GM23338 (cell line): ENCODE results near the gene MEOX2. TPM values are rescaled to one million over a fixed set of nuclear protein-coding genes. Genes with fewer than 3 reads are reported as not detected.

ENCODE experiments used
- ATAC-seq: fragments of 200-7000 bp; cut with Tn5 transposase; 3 replicates; pipeline ENCODE4 v1.9.1; 2020
- DNase-seq: peaks from one replicate; pipeline ENCODE4 v3.0.0-alpha.2; 2015; ENCODE audit warnings: low spot score
- H2AFZ ChIP-seq: fragments of 200-600 bp; sonication (generic); 2 replicates; pipeline ENCODE4 v1.8.0; 2016; ENCODE audit warnings: antibody characterized with exemption, mild to moderate bottlenecking, moderate library complexity
- H3F3A ChIP-seq: fragments of 200-600 bp; sonication (generic); replicated peaks from 2 replicates; pipeline ENCODE4 v1.8.0; 2017; ENCODE audit warnings: antibody characterized with exemption, mixed run types, low read depth
- H3K27ac ChIP-seq: fragments of 200-600 bp; sonication (generic); 2 replicates; pipeline ENCODE4 v1.6.1; 2016; ENCODE audit warnings: low read depth
- H3K27me3 ChIP-seq: fragments of 200-600 bp; sonication (generic); 2 replicates; pipeline ENCODE4 v1.8.0; 2016; ENCODE audit warnings: mild to moderate bottlenecking, mixed run types, moderate library complexity; ENCODE audit not compliant: insufficient read depth
- H3K36me3 ChIP-seq: fragments of 200-600 bp; sonication (generic); 2 replicates; pipeline ENCODE4 v1.8.0; 2016; ENCODE audit warnings: mild to moderate bottlenecking; ENCODE audit not compliant: insufficient read depth
- H3K4me1 ChIP-seq: fragments of 200-600 bp; sonication (generic); 2 replicates; pipeline ENCODE4 v1.8.0; 2016; ENCODE audit warnings: mild to moderate bottlenecking, moderate library complexity; ENCODE audit not compliant: insufficient read depth
- H3K4me2 ChIP-seq: fragments of 200-600 bp; sonication (generic); 2 replicates; pipeline ENCODE4 v1.7.1; 2017; ENCODE audit warnings: mixed run types
- H3K4me3 ChIP-seq: fragments of 200-600 bp; sonication (generic); 2 replicates; pipeline ENCODE4 v1.6.1; 2016; ENCODE audit warnings: mixed run types
- H3K79me2 ChIP-seq: fragments of 200-600 bp; sonication (generic); replicated peaks from 2 replicates; pipeline ENCODE4 v1.8.0; 2017; ENCODE audit warnings: mild to moderate bottlenecking; ENCODE audit not compliant: insufficient read depth
- H3K9me2 ChIP-seq: fragments of 200-600 bp; sonication (generic); 2 replicates; pipeline ENCODE4 v1.8.0; 2017; ENCODE audit not compliant: insufficient read depth
- H4K20me1 ChIP-seq: fragments of 200-600 bp; sonication (generic); replicated peaks from 2 replicates; pipeline ENCODE4 v1.8.0; 2017; ENCODE audit warnings: mild to moderate bottlenecking; ENCODE audit not compliant: insufficient read depth
- H3K27ac Mint-ChIP-seq: 2 replicates; pipeline ENCODE4 v1.8.0; 2020; ENCODE audit warnings: inconsistent platforms, mild to moderate bottlenecking, moderate library complexity, mixed read lengths
- H3K27me3 Mint-ChIP-seq: 3 replicates; pipeline ENCODE4 v1.8.0; 2022; ENCODE audit warnings: low read depth, mild to moderate bottlenecking, moderate library complexity, mixed read lengths, inconsistent platforms; ENCODE audit not compliant: insufficient read depth, poor library complexity
- H3K36me3 Mint-ChIP-seq: 3 replicates; pipeline ENCODE4 v1.8.0; 2021; ENCODE audit warnings: low read depth, mild to moderate bottlenecking, inconsistent platforms, moderate library complexity, mixed read lengths
- H3K4me1 Mint-ChIP-seq: 3 replicates; pipeline ENCODE4 v1.8.0; 2020; ENCODE audit warnings: mild to moderate bottlenecking, inconsistent platforms, mixed read lengths
- H3K4me3 Mint-ChIP-seq: 3 replicates; pipeline ENCODE4 v1.8.0; 2021; ENCODE audit warnings: moderate library complexity, mild to moderate bottlenecking, inconsistent platforms, mixed read lengths
- H3K9me3 Mint-ChIP-seq: 3 replicates; pipeline ENCODE4 v1.8.0; 2020; ENCODE audit warnings: moderate library complexity, mild to moderate bottlenecking, inconsistent platforms, mixed read lengths
- CREB1 ChIP-seq: fragments of 250-450 bp; sonication (Bioruptor Pico); IDR thresholded peaks from 2 replicates; pipeline ENCODE4 v1.5.0; 2020; ENCODE audit warnings: low read depth, mild to moderate bottlenecking, moderate library complexity
- CTCF ChIP-seq, 2 experiments: fragments of 200-600 bp in 1 of 2; sonication (generic) in 1 of 2; conservative IDR thresholded peaks; 2 replicates each; pipeline versions ENCODE4 v1.5.1 to v1.6.1; 2016 to 2017; ENCODE audit warnings: antibody characterized with exemption in 2 of 2, low read depth in 2 of 2, mild to moderate bottlenecking in 2 of 2, moderate library complexity in 1 of 2
- ETS1 ChIP-seq: IDR thresholded peaks from 2 replicates; pipeline ENCODE4 v1.6.1; 2016; ENCODE audit warnings: antibody characterized with exemption
- NANOG ChIP-seq: IDR thresholded peaks from 2 replicates; pipeline ENCODE4 v1.6.1; 2016; ENCODE audit warnings: antibody characterized with exemption, borderline replicate concordance
- STAT1 ChIP-seq: IDR thresholded peaks from one replicate; pipeline ENCODE4 v1.6.1; 2016; ENCODE audit warnings: antibody characterized with exemption; ENCODE audit not compliant: unreplicated experiment
- ZNF114 ChIP-seq: fragments of 250-450 bp; sonication (Bioruptor Pico); IDR thresholded peaks from 2 replicates; pipeline ENCODE4 v1.5.0; 2020; ENCODE audit warnings: mild to moderate bottlenecking, moderate library complexity
- ZNF331 ChIP-seq: fragments of 250-450 bp; sonication (Bioruptor Pico); IDR thresholded peaks from 2 replicates; pipeline ENCODE4 v1.5.0; 2020; ENCODE audit warnings: low read depth, mild to moderate bottlenecking, moderate library complexity
- ZNF462 ChIP-seq: fragments of 250-450 bp; sonication (Bioruptor Pico); IDR thresholded peaks from 2 replicates; pipeline ENCODE4 v1.5.0; 2020; ENCODE audit warnings: mild to moderate bottlenecking, moderate library complexity
- polyA plus RNA-seq: library from polyadenylated mRNA; unstranded; fragments of >200 nt; fragmentation: Nextera tagmentation; extraction: Ambion mirVana; gene quantifications from 2 replicates; pipeline ENCODE4 v1.2.1, GENCODE V29; 2016
- total RNA-seq: library from RNA; depleted of rRNA; stranded (reverse); fragments of >200 nt; shearing (Covaris generic); gene quantifications from 2 replicates; pipeline ENCODE4 v1.2.3, GENCODE V29; 2014

Gene MEOX2
- total and polyA plus RNA-seq, 2 experiments from 2014 or later: 0.50 to 1.2 TPM

- Histone ChIP-seq H3K27me3 (no peaks in the 10 kb centered on the region), H3K27ac (no peak overlapping the region), H2AFZ (no peak overlapping the region), H3K9me2 (no peaks in the 10 kb centered on the region), H3K4me2 (no peak overlapping the region), H3F3A (no peaks in the 10 kb centered on the region), H4K20me1 (no peaks in the 10 kb centered on the region), H3K79me2 (no peaks in the 10 kb centered on the region), H3K36me3 (no peaks in the 10 kb centered on the region), H3K4me1 (no peaks in the 10 kb centered on the region), H3K4me3 (no peak overlapping the region)
- ATAC-seq (no peak), DNase-seq (no peak)
- Mint-ChIP-seq H3K36me3 (no peaks in the 10 kb centered on the region), H3K9me3 (no peaks in the 10 kb centered on the region; the same call in 2 of the 3 replicates), H3K4me3 (no peak overlapping the region), H3K27me3 (no peaks in the 10 kb centered on the region), H3K27ac (no peak overlapping the region), H3K4me1 (no peaks in the 10 kb centered on the region; the same call in 2 of the 3 replicates)
- no peak for TF ChIP-seq CTCF (conservative IDR thresholded peaks at IDR 0.05; ENCODE audit: low read depth in 2 of 2)
These were observed 119.4 kb downstream of the MEOX2 start for GRCh38 chr7:15567036-15567435.

GRCh38 chr7:15566476-15566875 is 120.0 kb downstream of the MEOX2 start:
- peaks cover 5% of the 10 kb centered on the region; the same call in 2 of the 3 replicates for H3K4me1 Mint-ChIP-seq
- TF ChIP-seq NANOG (no peak), STAT1 (no peak), ZNF331 (CRISPR knock-in tag) (no peak), CREB1 (CRISPR knock-in tag) (no peak)
- DNase-seq (no peak), ATAC-seq (no peak)
- Histone ChIP-seq H4K20me1 (no peaks in the 10 kb centered on the region), H3K9me2 (no peaks in the 10 kb centered on the region), H3K27ac (no peak overlapping the region), H3K4me3 (no peak overlapping the region), H3K36me3 (no peaks in the 10 kb centered on the region), H3K4me2 (no peak overlapping the region), H2AFZ (no peak overlapping the region), H3F3A (no peaks in the 10 kb centered on the region), H3K27me3 (no peaks in the 10 kb centered on the region), H3K4me1 (no peaks in the 10 kb centered on the region), H3K79me2 (no peaks in the 10 kb centered on the region)
- no peak overlapping the region for H3K27ac Mint-ChIP-seq
- no peaks in the 10 kb centered on the region for H3K36me3 Mint-ChIP-seq
- no peaks in the 10 kb centered on the region for H3K27me3 Mint-ChIP-seq
- no peak overlapping the region for H3K4me3 Mint-ChIP-seq
- H3K9me3 Mint-ChIP-seq: no peaks in the 10 kb centered on the region; the same call in 2 of the 3 replicates

- no peaks in the 10 kb centered on the region for H3K9me3 Mint-ChIP-seq
- Histone ChIP-seq H3K36me3 (no peaks in the 10 kb centered on the region), H3K27ac (no peak within 1 kb of the TSS), H3K27me3 (no peaks in the 10 kb centered on the region), H3K9me2 (no peaks in the 10 kb centered on the region), H3K4me3 (no peak within 1 kb of the TSS), H2AFZ (peak within 1 kb of the TSS; percentile 94), H3K4me1 (no peaks in the 10 kb centered on the region), H3K4me2 (no peak within 1 kb of the TSS), H3F3A (no peaks in the 10 kb centered on the region), H4K20me1 (no peaks in the 10 kb centered on the region), H3K79me2 (no peaks in the 10 kb centered on the region)
- no peaks in the 10 kb centered on the region for H3K27me3 Mint-ChIP-seq
- H3K4me1 Mint-ChIP-seq: peaks cover 5% of the 10 kb centered on the region
- ATAC-seq (no peak), DNase-seq (no peak)
- H3K27ac Mint-ChIP-seq: peak within 1 kb of the TSS; percentile 15; the same call in 1 of the 2 replicates
- H3K4me3 Mint-ChIP-seq: no peak within 1 kb of the TSS
- H3K36me3 Mint-ChIP-seq: no peaks in the 10 kb centered on the region
- no peak for TF ChIP-seq ETS1
- no peak for TF ChIP-seq ZNF114 (CRISPR knock-in tag)
- no peak for TF ChIP-seq ZNF331 (CRISPR knock-in tag)
- TF ChIP-seq NANOG: no peak
- no peak for TF ChIP-seq CREB1 (CRISPR knock-in tag)
- no peak for TF ChIP-seq ZNF462 (CRISPR knock-in tag)
These were observed 124.6 kb downstream of the MEOX2 start, which contains the start of gene AGMO for GRCh38 chr7:15561835-15562234. Gene AGMO (minus strand): TSS chr7:15562015.
